OCI-LY3 (cell line): ENCODE results near the gene THRAP3.

Source experiments
- H2AFZ ChIP-seq: fragments of 200-600, 300-600 bp; shearing (Covaris generic); 2 replicates; pipeline ENCODE4 v1.6.0; 2014; ENCODE audit warnings: antibody characterized with exemption, low read depth, low read length
- H3K27ac ChIP-seq: fragments of 200-600, 300-600 bp; sonication (generic); 2 replicates; pipeline ENCODE4 v1.5.1; 2014; ENCODE audit warnings: mild to moderate bottlenecking, low read length, moderate library complexity, mixed read lengths
- H3K27me3 ChIP-seq: fragments of 200-600, 300-600 bp; sonication (generic); 2 replicates; pipeline ENCODE4 v1.6.1; 2014; ENCODE audit warnings: low read depth, low read length, mixed read lengths
- H3K36me3 ChIP-seq: fragments of 200-600, 300-600 bp; sonication (generic); replicated peaks from 2 replicates; pipeline ENCODE3; 2014; ENCODE audit warnings: low read depth, low read length, mixed read lengths
- H3K4me1 ChIP-seq: fragments of 300-600, 200-600 bp; sonication (generic); 2 replicates; pipeline ENCODE4 v1.6.1; 2014; ENCODE audit warnings: low read length, mixed read lengths
- H3K4me2 ChIP-seq: fragments of 200-600, 300-600 bp; sonication (generic); 2 replicates; pipeline ENCODE4 v1.6.1; 2014; ENCODE audit warnings: low read length, mixed read lengths
- H3K4me3 ChIP-seq: fragments of 300-600, 200-600 bp; sonication (generic); 2 replicates; pipeline ENCODE4 v1.5.1; 2014; ENCODE audit warnings: antibody characterized with exemption, mild to moderate bottlenecking, low read length, moderate library complexity
- H3K79me2 ChIP-seq: fragments of 300-600, 200-600 bp; shearing (Covaris generic); 2 replicates; pipeline ENCODE4 v1.6.1; 2014; ENCODE audit warnings: mild to moderate bottlenecking, low read length, mixed read lengths
- H3K9ac ChIP-seq: fragments of 300-600, 200-600 bp; shearing (Covaris generic); 2 replicates; pipeline ENCODE4 v1.6.0; 2014; ENCODE audit warnings: mild to moderate bottlenecking, low read length, moderate library complexity
- H3K9me3 ChIP-seq: fragments of 200-600, 300-600 bp; shearing (Covaris generic); 2 replicates; pipeline ENCODE4 v1.6.1; 2014; ENCODE audit warnings: low read length, mixed read lengths; ENCODE audit not compliant: insufficient read depth
- H4K20me1 ChIP-seq: fragments of 200-600, 300-600 bp; sonication (generic); 2 replicates; pipeline ENCODE4 v1.6.1; 2016; ENCODE audit warnings: low read length, mixed read lengths; ENCODE audit not compliant: insufficient read depth
- CTCF ChIP-seq: fragments of 200-600, 300-600 bp; sonication (generic); IDR thresholded peaks from 2 replicates; pipeline ENCODE4 v1.5.1; 2014; ENCODE audit warnings: antibody characterized with exemption, low read length, low read depth
- EZH2phosphoT487 ChIP-seq: fragments of 200-600 bp; shearing (Covaris generic); IDR thresholded peaks from 2 replicates; pipeline ENCODE4 v1.6.1; 2018; ENCODE audit warnings: antibody characterized with exemption, mixed run types, low read depth

Gene THRAP3

GRCh38 chr1:36256558-36257374 is 32.5 kb downstream of the THRAP3 start:
- H3K9ac ChIP-seq, result no peak overlapping the region
- no peak overlapping the region for H3K4me2 ChIP-seq
- H3K9me3 ChIP-seq, result no peaks in the 10 kb centered on the region
- H3K79me2 ChIP-seq, result peaks cover 75% of the 10 kb centered on the region
- no peak overlapping the region for H3K4me3 ChIP-seq
- no peak overlapping the region for H3K27ac ChIP-seq
- peaks cover 32% of the 10 kb centered on the region for H4K20me1 ChIP-seq
- TF ChIP-seq CTCF (no peak), EZH2phosphoT487 (no peak)
- H2AFZ ChIP-seq, result no peak overlapping the region
- H3K27me3 ChIP-seq, result no peaks in the 10 kb centered on the region
- peaks cover 14% of the 10 kb centered on the region for H3K36me3 ChIP-seq
- no peaks in the 10 kb centered on the region for H3K4me1 ChIP-seq

GRCh38 chr1:36257375-36257767 is 33.1 kb downstream of the THRAP3 start:
- no peak overlapping the region for H3K4me2 ChIP-seq
- no peak overlapping the region for H2AFZ ChIP-seq
- peaks cover 28% of the 10 kb centered on the region for H4K20me1 ChIP-seq
- no peak overlapping the region for H3K9ac ChIP-seq
- H3K27ac ChIP-seq, result no peak overlapping the region
- H3K36me3 ChIP-seq, result peaks cover 14% of the 10 kb centered on the region
- TF ChIP-seq EZH2phosphoT487 (no peak), CTCF (no peak)
- no peak overlapping the region for H3K4me3 ChIP-seq
- H3K9me3 ChIP-seq, result no peaks in the 10 kb centered on the region
- H3K4me1 ChIP-seq, result no peaks in the 10 kb centered on the region
- peaks cover 70% of the 10 kb centered on the region for H3K79me2 ChIP-seq
- H3K27me3 ChIP-seq, result no peaks in the 10 kb centered on the region

GRCh38 chr1:36258960-36259344 is 34.7 kb downstream of the THRAP3 start:
- no peak overlapping the region for H3K9ac ChIP-seq
- H3K4me3 ChIP-seq, result no peak overlapping the region
- peaks cover 13% of the 10 kb centered on the region for H3K36me3 ChIP-seq
- H2AFZ ChIP-seq, result no peak overlapping the region
- H3K9me3 ChIP-seq, result no peaks in the 10 kb centered on the region
- H3K27ac ChIP-seq, result no peak overlapping the region
- H3K27me3 ChIP-seq, result no peaks in the 10 kb centered on the region
- no peak for TF ChIP-seq CTCF
- TF ChIP-seq EZH2phosphoT487, result no peak
- peaks cover 19% of the 10 kb centered on the region for H4K20me1 ChIP-seq
- H3K4me1 ChIP-seq, result no peaks in the 10 kb centered on the region
- peaks cover 63% of the 10 kb centered on the region for H3K79me2 ChIP-seq
- H3K4me2 ChIP-seq, result no peak overlapping the region

- Histone ChIP-seq H3K4me2 (no peak overlapping the region), H4K20me1 (0 out of 2 replicates have a peak, but pooled peaks cover 5% of the 10 kb centered on the region), H3K79me2 (peaks cover 47% of the 10 kb centered on the region), H2AFZ (no peak overlapping the region), H3K27ac (no peak overlapping the region), H3K4me1 (no peaks in the 10 kb centered on the region), H3K9me3 (no peaks in the 10 kb centered on the region), H3K36me3 (peaks cover 11% of the 10 kb centered on the region), H3K27me3 (no peaks in the 10 kb centered on the region), H3K9ac (no peak overlapping the region), H3K4me3 (no peak overlapping the region)
- TF ChIP-seq EZH2phosphoT487 (no peak), CTCF (no peak)
These were observed 44.7 kb downstream of the THRAP3 start for GRCh38 chr1:36268981-36269380.
